GM12891 (cell line): ENCODE results near the gene KCNK5.

Source experiments
- DNase-seq: peaks from one replicate; pipeline ENCODE4 v3.0.0; 2011; ENCODE audit warnings: low spot score; ENCODE audit not compliant: insufficient read length
- FAIRE-seq: peaks from 2 replicates; lab custom pipeline; 2011; peaks lifted over from hg19 to GRCh38; lab: Jason Lieb, UNC
- PAX5 ChIP-seq: IDR thresholded peaks from 2 replicates; pipeline ENCODE4 v1.6.1; 2011; ENCODE audit warnings: low read length, moderate library complexity, mild to moderate bottlenecking; ENCODE audit not compliant: insufficient read depth, severe bottlenecking
- POLR2A ChIP-seq: IDR thresholded peaks from 2 replicates; pipeline ENCODE4 v1.6.1; 2011; ENCODE audit warnings: low read depth, low read length, control low read depth
- POLR2AphosphoS5 ChIP-seq: IDR thresholded peaks from 2 replicates; pipeline ENCODE4 v1.6.1; 2011; ENCODE audit warnings: low read depth, low read length, control low read depth
- POU2F2 ChIP-seq: IDR thresholded peaks from 2 replicates; pipeline ENCODE4 v1.6.1; 2011; ENCODE audit warnings: low read depth, mild to moderate bottlenecking, control low read depth, low read length, moderate library complexity
- SPI1 ChIP-seq: IDR thresholded peaks from 2 replicates; pipeline ENCODE4 v1.6.1; 2011; ENCODE audit warnings: low read depth, low read length, control low read depth
- TAF1 ChIP-seq: IDR thresholded peaks from 2 replicates; pipeline ENCODE4 v1.6.1; 2011; ENCODE audit warnings: low read depth, low read length, control low read depth

The KCNK5 gene

DNA sequence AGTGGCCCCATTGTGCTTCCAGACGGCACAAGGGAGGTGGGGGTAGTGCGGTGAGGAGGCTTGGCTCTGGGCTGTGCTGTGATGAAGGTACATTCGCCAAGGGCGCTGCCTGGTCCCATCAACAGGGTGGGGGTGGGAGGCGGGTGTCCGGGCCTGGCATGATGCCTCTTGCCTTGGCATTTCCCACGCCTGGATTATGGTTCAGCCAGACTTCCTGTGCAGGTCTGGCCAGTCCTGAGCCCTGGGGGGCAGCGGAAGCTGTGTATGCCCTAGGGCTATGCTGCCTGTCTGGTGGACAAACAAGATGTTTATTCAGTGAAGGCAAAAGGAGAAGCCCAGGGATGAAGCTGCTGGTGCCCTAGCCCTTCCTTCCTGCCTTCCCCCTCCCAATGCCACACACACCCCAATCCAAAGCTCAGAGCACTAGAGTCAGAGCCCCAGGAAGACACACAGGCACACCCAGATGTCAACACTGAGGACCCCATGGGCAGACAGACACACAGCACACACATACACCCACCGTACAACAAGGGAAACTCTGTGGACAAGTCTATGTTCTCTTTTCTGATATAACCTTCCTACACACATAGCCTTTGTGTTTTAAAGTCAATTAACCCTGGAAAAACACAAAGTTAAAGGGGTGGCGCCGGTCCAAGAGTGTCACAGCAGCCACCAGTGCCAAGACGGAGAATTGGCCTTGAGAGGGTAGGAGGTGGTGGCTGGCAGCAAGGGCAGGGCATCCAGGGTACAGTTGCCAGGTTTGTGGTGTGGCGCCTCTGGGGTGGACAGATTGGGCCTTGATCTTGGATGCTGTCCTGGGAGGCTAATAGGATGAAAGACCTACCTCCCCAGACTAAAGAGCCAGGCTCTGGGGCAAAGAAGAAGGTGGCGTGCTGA lies 59.6 kb downstream of the KCNK5 start:
- DNase-seq (no peak), FAIRE-seq (no peak)
- no peak for TF ChIP-seq POLR2AphosphoS5
- no peak for TF ChIP-seq PAX5
- TF ChIP-seq POU2F2 = no peak
- no peak for TF ChIP-seq POLR2A
- TF ChIP-seq TAF1 = no peak
- TF ChIP-seq SPI1 = no peak

DNA sequence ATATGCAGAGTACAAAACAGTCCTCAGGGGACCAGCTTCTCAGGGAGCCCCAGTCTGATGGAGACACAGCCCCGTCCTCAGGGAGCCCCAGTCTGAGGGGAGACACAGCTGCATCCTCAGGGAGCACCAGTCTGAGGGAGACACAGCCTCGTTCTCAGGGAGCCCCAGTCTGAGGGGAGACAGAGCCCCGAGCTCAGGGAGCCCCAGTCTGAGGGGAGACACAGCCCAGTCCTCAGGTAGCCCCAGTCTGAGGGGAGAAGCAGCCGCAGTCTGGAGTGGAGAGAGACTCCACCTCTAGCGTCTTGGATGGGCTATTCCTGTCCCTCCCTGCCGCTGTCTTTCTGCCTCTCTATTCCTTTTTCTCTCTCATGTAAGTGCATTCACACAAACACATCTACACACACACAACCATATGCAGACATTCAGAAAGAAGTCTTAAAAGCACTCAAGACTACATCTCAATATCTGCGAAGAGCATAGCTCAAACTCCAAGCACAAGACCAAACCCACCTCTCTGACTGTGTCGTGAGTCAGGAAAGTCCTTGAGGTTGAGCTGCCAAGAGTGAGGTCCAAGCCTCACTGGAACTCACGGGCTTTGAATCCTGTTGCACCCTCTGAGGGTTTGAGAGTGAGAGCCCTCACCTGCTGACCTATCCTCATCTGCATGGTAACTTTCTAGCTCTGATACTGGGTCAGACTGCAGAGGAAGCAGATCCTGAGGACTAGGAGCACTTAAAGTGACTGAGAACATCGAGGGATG lies 61.2 kb downstream of the KCNK5 start:
- TF ChIP-seq SPI1 = no peak
- no peak for TF ChIP-seq POU2F2
- no peak for TF ChIP-seq POLR2A
- TF ChIP-seq TAF1 = no peak
- TF ChIP-seq POLR2AphosphoS5 = no peak
- TF ChIP-seq PAX5 = no peak
- DNase-seq = no peak
- FAIRE-seq = no peak

DNA sequence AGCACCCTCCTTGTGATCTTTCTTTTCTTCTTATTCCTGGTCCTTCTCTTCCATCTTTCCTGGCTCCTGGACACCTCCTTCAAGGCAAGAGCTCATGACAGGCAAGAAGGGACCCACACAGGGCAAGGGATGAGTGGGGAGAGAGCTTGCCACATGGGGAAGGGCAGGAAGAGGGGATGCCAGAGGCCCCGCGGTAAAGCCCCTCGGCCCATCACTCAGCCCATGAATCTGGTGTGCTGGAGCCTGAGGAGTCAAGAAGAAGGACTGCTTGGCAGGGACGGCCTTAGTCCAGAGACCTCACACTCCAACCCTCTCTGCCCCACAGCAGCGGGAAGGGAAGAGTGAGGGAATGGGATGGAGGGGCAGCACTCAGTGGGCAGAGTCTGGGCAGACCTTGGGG lies 62.0 kb downstream of the KCNK5 start:
- TF ChIP-seq SPI1 = no peak
- no peak for TF ChIP-seq PAX5

DNA sequence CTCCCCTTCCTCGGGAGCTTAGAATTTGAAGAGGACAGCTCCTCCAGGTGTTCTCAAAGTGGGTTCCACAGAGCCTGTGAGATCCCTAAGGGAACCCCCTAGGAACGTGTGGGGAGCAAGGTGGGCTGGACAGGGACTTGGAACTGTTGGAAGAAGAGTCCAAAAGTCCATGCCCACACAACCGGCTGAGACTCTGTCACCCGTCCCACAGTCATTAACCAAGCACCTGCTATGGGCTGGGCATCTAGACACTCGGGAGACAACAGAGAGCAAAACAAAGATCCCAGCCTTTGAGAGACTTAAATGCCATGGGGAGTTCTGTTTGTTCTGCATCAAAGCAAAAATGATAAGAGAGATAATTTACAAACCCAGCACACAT lies 62.4 kb downstream of the KCNK5 start:
- FAIRE-seq = no peak

More for the DNA sequence above, 62.0 kb downstream of the KCNK5 start:
- DNase-seq (no peak), FAIRE-seq (no peak)

DNA sequence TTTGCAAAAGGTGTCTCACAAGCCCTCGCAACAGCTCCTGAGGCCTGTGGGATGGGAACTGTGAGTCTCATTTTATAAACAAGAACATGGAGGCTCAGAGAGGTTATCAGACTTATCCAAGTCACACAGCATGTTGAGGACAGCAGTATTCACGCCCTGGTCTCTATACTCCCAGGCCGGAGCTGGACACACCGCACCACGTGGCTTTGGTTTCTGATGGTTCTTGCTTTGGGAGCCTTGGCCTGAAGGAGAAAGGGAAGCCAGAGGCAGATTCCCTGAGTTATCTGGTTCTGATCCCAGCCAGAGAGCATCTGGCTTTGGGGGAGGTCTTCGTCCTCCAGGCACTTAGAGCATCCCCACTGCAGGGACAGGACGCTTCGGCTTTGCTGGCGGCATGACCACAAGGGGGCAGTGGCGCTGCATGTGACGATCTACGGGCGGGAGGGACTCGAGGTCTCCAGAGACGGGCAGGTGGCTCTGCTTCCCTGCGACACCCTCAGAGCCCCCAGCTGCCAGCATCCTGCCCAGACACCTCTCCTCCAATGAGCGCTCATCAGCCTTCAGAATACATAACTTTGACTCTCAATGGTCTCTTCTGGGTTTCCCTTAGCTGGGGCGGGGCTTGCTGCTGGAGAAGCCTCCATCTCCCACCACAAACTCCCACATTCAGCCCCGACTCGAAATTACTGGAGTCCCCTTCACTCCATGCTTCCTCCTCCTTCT lies 62.9 kb downstream of the KCNK5 start:
- FAIRE-seq (peak; percentile 92), DNase-seq (peak; percentile 80)
- TF ChIP-seq TAF1 (no peak), POU2F2 (no peak), PAX5 (no peak), POLR2AphosphoS5 (no peak), SPI1 (no peak), POLR2A (no peak)

More for the DNA sequence above, 62.4 kb downstream of the KCNK5 start:
- TF ChIP-seq POLR2AphosphoS5 = no peak
- no peak for TF ChIP-seq POLR2A
- TF ChIP-seq PAX5 = no peak
- no peak for TF ChIP-seq TAF1
- TF ChIP-seq POU2F2 = no peak
- DNase-seq = no peak

DNA sequence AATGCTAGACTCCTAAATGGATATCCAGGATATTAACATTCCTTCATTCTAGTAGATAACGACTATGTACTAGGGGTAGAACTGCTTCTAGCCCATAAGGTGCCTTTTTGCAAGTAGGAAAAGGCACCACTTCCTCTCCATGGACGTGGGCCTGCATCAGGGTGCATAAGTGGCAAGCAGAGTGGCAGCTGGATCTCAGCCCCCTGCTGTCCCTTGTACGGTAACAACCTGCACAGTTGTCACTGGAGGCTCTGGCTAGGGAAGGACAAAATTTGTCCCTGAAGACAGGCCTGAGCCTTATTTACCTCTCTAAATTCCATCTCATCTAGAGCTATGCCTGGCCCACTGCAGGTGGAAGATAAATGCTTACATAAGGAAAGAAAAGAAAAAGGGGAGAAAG lies 71.8 kb downstream of the KCNK5 start:
- TF ChIP-seq POLR2AphosphoS5 (no peak), PAX5 (no peak), POU2F2 (no peak), SPI1 (no peak)
- FAIRE-seq = no peak
- no peak for DNase-seq

DNA sequence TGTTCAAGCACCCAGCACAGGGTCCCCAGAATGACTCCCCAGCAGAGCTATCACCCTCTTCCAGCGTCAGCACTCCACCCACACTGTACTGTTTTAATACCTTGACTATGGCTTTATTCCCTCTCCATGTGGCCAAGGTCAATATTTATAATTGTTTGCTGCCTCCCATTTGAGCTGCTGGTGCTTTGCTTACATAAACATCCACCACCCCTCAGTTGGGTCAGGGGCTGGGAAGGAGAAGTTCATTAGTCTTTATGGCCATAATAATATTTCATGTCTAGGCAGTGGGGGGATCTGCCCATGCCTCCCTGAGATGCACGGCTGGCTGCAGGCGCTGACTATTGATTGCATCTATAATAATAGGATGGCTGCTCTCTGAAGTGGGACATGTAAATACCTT lies 72.5 kb downstream of the KCNK5 start:
- no peak for FAIRE-seq
- DNase-seq = no peak
- TF ChIP-seq POLR2A = no peak
- TF ChIP-seq POU2F2 = no peak

DNA sequence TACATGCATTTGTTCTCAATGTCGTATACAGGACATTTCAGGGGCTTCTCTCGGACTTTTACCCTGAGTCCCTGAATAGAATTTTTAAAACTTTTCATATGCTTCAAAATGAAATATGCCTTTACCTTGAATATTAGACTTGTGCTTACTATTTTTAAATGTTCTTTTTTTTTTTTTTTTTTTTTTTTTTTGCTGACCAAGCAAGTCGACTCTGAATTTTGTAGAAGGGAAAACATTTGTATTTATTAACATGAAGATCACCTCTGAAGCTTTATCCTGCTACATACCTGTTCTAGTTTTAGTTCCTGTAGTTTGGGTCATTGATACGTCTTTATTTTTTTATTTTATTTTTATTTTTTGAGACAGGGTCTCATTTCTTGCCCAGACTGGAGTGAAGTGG lies 74.6 kb downstream of the KCNK5 start:
- no peak for DNase-seq
- FAIRE-seq = no peak
- TF ChIP-seq POLR2A = no peak
- TF ChIP-seq POLR2AphosphoS5 = no peak
- no peak for TF ChIP-seq SPI1
- no peak for TF ChIP-seq POU2F2
- no peak for TF ChIP-seq TAF1
- no peak for TF ChIP-seq PAX5

DNA sequence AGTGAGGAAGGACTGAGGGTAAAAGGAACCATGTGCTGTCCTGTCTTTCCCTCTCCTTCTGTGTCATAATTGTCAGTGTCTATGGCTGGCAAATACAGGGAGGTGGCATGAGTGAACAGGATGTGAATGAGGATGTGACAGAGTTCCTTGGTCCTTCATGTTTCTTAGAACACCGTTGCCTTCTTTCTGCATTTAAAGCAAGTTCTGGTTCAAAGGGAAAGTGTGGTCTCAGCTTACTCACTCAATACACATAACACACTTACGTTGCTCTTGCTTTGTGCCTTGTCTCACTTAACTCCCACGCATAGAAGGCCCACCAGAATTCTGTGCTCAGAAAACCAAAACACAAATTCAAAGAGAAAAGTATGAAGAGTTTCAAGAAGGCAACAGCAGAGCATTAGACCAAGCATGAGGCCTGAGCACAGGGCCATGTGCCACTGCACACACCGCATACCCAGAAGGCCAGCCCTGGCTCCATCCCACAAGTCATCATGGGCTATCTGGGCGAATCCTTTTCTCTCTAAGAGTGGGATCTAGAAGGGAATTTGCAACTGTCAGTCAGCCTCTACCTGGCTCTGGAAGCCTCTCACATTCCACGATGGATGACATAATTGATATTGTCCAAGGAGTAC lies 75.4 kb downstream of the KCNK5 start:
- FAIRE-seq (no peak), DNase-seq (no peak)
- TF ChIP-seq POU2F2 = no peak
- TF ChIP-seq PAX5 = no peak
- no peak for TF ChIP-seq SPI1
- no peak for TF ChIP-seq POLR2AphosphoS5
- TF ChIP-seq TAF1 = no peak
